Rectal smooth muscle tissue (tissue), 1 donor: ENCODE data around the gene GJD3.
A peak's percentile ranks its signal among the peaks of the same experiment; 100 is the strongest.

Source experiments
- H3K27ac ChIP-seq: one replicate; pipeline ENCODE4 v1.7.0; 2013; ENCODE audit warnings: low read depth, low read length, inconsistent platforms
- H3K27me3 ChIP-seq: one replicate; pipeline ENCODE4 v1.7.0; 2013; ENCODE audit warnings: low read length; ENCODE audit not compliant: control insufficient read depth, insufficient read depth
- H3K36me3 ChIP-seq: one replicate; pipeline ENCODE4 v1.7.0; 2013; ENCODE audit warnings: low read length; ENCODE audit not compliant: control insufficient read depth, insufficient read depth
- H3K4me1 ChIP-seq: one replicate; pipeline ENCODE4 v1.7.0; 2013; ENCODE audit warnings: low read length; ENCODE audit not compliant: control insufficient read depth, insufficient read depth
- H3K4me3 ChIP-seq: one replicate; pipeline ENCODE4 v1.7.0; 2013; ENCODE audit warnings: low read length
- H3K9ac ChIP-seq: one replicate; pipeline ENCODE4 v1.7.0; 2013; ENCODE audit warnings: low read length

GJD3 gene

GRCh38 chr17:40347319-40348135, 17.0 kb downstream of the GJD3 start:
- no peaks in the 10 kb centered on the region for H3K27me3 ChIP-seq
- H3K4me1 ChIP-seq: peaks cover 52% of the 10 kb centered on the region
- peaks cover 19% of the 10 kb centered on the region for H3K36me3 ChIP-seq
- H3K27ac ChIP-seq: peak overlapping the region; percentile 60
- no peak overlapping the region for H3K9ac ChIP-seq
- peak overlapping the region; percentile 51 for H3K4me3 ChIP-seq

GRCh38 chr17:40346765-40347158, 17.8 kb downstream of the GJD3 start:
- no peaks in the 10 kb centered on the region for H3K27me3 ChIP-seq
- peaks cover 12% of the 10 kb centered on the region for H3K36me3 ChIP-seq
- peaks cover 52% of the 10 kb centered on the region for H3K4me1 ChIP-seq
- H3K27ac ChIP-seq: peak overlapping the region; percentile 60
- peak overlapping the region; percentile 51 for H3K4me3 ChIP-seq
- H3K9ac ChIP-seq: no peak overlapping the region

DNA sequence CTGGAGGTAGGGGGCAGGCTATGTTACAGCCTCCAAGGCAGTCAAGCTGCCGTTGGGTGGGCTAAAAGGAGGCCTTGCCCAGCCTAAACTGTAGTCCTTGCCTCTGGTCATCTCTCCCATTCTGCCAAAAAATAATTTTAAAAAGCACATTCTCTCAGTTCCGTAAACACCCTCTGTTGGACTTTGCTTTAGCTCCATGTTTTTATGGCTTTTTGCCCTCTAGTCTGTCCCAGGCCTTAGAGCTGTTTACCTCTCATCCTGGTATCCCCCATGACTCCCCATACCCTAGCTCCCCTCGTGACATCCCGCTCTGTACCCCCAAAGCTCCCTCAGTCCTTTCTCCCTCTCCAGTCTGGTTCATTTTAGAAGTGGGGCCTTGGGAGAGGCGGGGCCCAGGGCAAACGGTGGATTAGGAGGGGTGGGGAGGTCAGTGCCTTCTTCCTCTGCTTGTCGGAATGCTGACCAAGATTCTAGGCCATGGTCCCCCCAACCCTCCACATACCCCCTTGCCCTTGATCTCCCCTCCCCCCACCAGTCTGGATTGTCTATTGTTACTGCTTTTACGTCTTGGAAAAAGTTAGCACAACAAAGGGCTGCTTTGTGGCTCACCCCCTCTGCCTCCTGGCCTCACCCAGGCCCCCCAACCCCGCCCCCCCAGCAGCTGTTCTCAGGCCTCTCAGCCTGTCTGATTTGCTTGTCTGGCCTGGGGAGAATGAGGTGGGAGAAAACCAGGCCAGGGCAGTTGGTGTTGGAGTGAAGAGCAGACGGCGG, 18.4 kb downstream of the GJD3 start:
- Histone ChIP-seq H3K9ac (peak overlapping the region; percentile 24), H3K4me1 (peaks cover 52% of the 10 kb centered on the region)

DNA sequence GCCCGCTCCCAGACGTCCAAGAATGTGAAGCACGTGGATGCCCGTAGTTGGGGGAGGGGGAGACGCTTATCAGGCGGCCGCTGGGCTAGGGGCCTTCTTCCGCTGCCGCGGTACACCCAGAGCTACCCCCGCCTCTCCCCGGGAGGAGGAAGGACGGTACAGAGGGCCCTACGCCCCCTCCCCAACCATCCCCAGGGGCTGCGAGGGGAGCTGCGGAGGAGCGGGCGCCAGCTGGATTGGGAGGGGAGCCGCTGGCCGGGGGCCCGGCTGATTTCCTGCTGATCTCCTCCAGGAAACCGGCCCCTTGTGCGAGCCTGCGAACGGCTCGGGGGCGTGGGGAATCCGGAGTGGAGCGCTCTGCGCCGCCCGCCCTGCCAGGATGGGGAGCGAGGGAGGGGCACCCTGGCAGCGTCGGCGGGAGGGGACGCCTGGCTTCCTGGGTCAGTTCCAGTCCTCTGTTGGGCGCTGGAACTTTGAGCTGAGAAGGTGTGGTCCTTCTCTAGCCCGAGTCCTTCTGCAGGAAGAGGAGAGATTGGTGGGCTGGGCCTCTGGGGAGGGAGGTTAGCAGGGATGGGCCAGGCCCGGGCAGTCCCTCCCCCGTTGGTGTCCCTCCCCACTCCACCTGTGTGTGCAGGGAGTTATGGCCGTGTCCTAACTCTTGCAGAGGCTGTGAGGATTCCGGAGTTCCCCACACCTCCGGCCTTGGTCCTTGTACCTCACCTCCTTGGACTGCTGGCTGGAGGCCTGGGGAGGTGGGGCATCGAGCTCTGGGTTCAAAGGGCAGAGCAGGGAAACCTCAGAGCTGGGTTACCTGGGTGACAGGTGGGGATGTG, 19.2 kb downstream of the GJD3 start:
- H3K36me3 ChIP-seq: peaks cover 12% of the 10 kb centered on the region
- peaks cover 58% of the 10 kb centered on the region for H3K4me1 ChIP-seq
- no peaks in the 10 kb centered on the region for H3K27me3 ChIP-seq
- peak overlapping the region; percentile 38 for H3K9ac ChIP-seq
- H3K27ac ChIP-seq: peak overlapping the region; percentile 87
- H3K4me3 ChIP-seq: peak overlapping the region; percentile 87

More for the DNA sequence above, 18.4 kb downstream of the GJD3 start:
- Histone ChIP-seq H3K27me3 (no peaks in the 10 kb centered on the region), H3K36me3 (peaks cover 12% of the 10 kb centered on the region), H3K4me3 (peak overlapping the region; percentile 87), H3K27ac (peak overlapping the region; percentile 87)

DNA sequence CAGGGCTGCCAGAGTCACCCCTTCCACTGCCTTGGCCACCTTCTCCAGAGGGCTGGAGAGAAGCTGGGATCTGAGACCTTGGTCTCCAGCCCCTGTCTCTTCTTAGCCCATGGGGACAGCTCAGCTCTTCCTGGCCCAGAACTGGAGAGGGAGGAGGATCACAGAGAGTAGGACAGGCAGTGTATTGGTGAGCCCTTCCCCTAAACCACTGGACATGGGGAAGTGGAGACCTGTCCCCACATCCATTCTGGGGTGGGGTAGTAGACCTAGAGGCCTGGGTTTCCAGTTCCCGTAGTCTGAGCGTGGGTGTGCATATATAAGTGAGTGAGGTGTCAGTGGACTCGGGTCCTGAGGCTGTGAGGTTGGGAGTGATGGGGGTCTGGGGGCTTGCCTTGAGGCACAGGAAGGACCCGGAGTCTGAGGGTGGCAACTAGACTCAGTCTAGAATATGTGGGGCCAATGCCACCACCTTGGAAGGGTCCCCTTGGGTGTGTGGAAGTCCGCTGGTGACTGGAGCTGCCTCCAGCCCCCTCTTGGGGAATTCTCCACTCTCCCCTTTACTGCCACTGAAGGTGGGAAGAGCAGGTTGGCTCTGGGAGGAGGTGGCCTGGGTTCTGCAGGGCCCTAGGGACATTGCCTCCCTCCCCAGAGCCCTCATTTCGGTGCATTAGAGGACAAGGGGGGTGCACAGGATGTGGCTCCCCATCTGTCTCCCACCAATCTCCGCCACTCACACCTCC, 19.9 kb downstream of the GJD3 start:
- Histone ChIP-seq H3K9ac (peak overlapping the region; percentile 38), H3K4me1 (peaks cover 50% of the 10 kb centered on the region), H3K36me3 (peaks cover 7% of the 10 kb centered on the region)

GRCh38 chr17:40343219-40344119, 21.1 kb downstream of the GJD3 start:
- no peaks in the 10 kb centered on the region for H3K36me3 ChIP-seq
- peak overlapping the region; percentile 88 for H3K9ac ChIP-seq
- peaks cover 39% of the 10 kb centered on the region for H3K4me1 ChIP-seq
- no peaks in the 10 kb centered on the region for H3K27me3 ChIP-seq
- peak overlapping the region; percentile 87 for H3K4me3 ChIP-seq
- peak overlapping the region; percentile 87 for H3K27ac ChIP-seq

More for the DNA sequence above, 19.9 kb downstream of the GJD3 start:
- Histone ChIP-seq H3K27me3 (no peaks in the 10 kb centered on the region), H3K27ac (peak overlapping the region; percentile 87), H3K4me3 (peak overlapping the region; percentile 87)

DNA sequence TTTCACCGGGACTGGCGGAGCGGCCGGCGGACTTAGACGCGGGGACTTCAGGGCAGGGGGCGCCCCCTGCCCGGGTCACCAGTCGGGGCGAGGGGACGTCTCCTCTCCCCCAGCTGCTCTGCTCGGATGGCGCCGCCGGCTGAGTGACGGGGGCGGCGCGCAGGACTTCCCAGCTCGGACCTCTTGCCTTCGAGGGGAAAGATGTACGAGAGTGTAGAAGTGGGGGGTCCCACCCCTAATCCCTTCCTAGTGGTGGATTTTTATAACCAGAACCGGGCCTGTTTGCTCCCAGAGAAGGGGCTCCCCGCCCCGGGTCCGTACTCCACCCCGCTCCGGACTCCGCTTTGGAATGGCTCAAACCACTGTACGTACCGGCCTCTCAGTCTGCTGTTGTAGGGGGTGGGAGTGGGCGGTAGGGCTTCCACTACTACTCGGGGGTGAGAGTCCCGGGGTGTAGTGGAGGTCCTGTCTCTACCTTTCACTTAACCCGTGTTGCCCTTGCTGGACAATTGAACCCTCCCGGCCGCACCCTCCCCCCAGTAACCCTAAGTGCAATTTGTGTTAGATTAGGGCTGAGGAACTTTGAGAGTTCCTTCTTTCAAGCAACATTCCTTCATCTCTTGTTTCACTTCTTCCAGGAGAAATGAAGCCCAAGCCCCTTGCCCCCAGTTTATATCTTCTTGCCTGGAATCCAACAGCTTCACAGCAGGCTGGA, 21.9 kb downstream of the GJD3 start:
- Histone ChIP-seq H3K36me3 (no peaks in the 10 kb centered on the region), H3K4me3 (peak overlapping the region; percentile 87), H3K27ac (peak overlapping the region; percentile 87), H3K9ac (peak overlapping the region; percentile 88), H3K27me3 (no peaks in the 10 kb centered on the region), H3K4me1 (peaks cover 32% of the 10 kb centered on the region)

GRCh38 chr17:40341808-40342503, 22.6 kb downstream of the GJD3 start:
- peak overlapping the region; percentile 87 for H3K4me3 ChIP-seq
- peaks cover 26% of the 10 kb centered on the region for H3K4me1 ChIP-seq
- peak overlapping the region; percentile 88 for H3K9ac ChIP-seq
- peak overlapping the region; percentile 87 for H3K27ac ChIP-seq
- no peaks in the 10 kb centered on the region for H3K36me3 ChIP-seq
- no peaks in the 10 kb centered on the region for H3K27me3 ChIP-seq

GRCh38 chr17:40340880-40341807, 23.4 kb downstream of the GJD3 start:
- H3K9ac ChIP-seq: peak overlapping the region; percentile 81
- H3K27me3 ChIP-seq: no peaks in the 10 kb centered on the region
- H3K36me3 ChIP-seq: no peaks in the 10 kb centered on the region
- H3K4me3 ChIP-seq: peak overlapping the region; percentile 87
- H3K4me1 ChIP-seq: peaks cover 20% of the 10 kb centered on the region
- peak overlapping the region; percentile 87 for H3K27ac ChIP-seq
